Pancreas (tissue), 10 donors: ENCODE results near the gene RGS3. TPM values are rescaled to one million over a fixed set of nuclear protein-coding genes. Genes with fewer than 3 reads are reported as not detected.

Experiments used
- ATAC-seq, 4 donors: fragments of 200-7000 bp; cut with Tn5 transposase; one replicate each; pipeline versions ENCODE4 v1.8.0 to v1.9.1; 2020; ENCODE audit warnings: mild to moderate bottlenecking in 4 of 4, moderate library complexity in 4 of 4
- DNase-seq, 6 donors: peaks; one replicate each; pipeline ENCODE4 v3.0.0-alpha.2; 2020
- FAIRE-seq: peaks from 2 replicates; lab custom pipeline; 2012; peaks lifted over from hg19 to GRCh38; lab: Jason Lieb, UNC
- H3K27ac ChIP-seq, 4 donors: fragments of 200-600 bp; sonication (generic); 1 replicate in 3 of 4; 2 replicates in 1 of 4; pipeline versions ENCODE4 v1.5.0 to v1.8.0; 2020
- H3K27me3 ChIP-seq, 4 donors: fragments of 200-600 bp; one replicate each; pipeline ENCODE4 v1.8.0; 2021
- H3K36me3 ChIP-seq, 3 donors: fragments of 200-600 bp; sonication (generic) in 1 of 3; one replicate each; pipeline versions ENCODE4 v1.5.0 to v1.8.0; 2020 to 2021
- H3K4me1 ChIP-seq, 3 donors: fragments of 200-600 bp; one replicate each; pipeline ENCODE4 v1.8.0; 2021
- H3K4me3 ChIP-seq, 4 donors: fragments of 200-600 bp; sonication (generic) in 2 of 4; one replicate each; pipeline versions ENCODE4 v1.5.0 to v1.8.0; 2020 to 2021
- H3K9me3 ChIP-seq, 4 donors: fragments of 200-600 bp; one replicate each; pipeline ENCODE4 v1.8.0; 2021
- WGBS, 2 donors: extraction: QIAGEN DNeasy Blood & Tissue Kit; methylation state at CpG; one replicate each; pipeline ENCODE4 v1.1.7; 2013; 5-methylcytosine and 5-hydroxymethylcytosine counted together
- intact Hi-C, 3 donors: fragments of 100-400 bp; cut with DNase I; formaldehyde crosslinking; loops; one replicate each; pipeline versions ENCODE4 v1.11.1 to v1.14.2; 2022
- polyA plus RNA-seq, 2 donors: library from polyadenylated mRNA; stranded (reverse); fragments of 200-250 nt; gene quantifications; one replicate each; pipeline ENCODE4 v1.2.3, GENCODE V29; 2013
- total RNA-seq, 6 donors: library from RNA; stranded (reverse); fragmentation: NEBNext Ultra II Directional in 4 of 6; extraction: Animal tissue kit (Norgen Biotek cat#: 25700) in 4 of 6; gene quantifications; one replicate each; pipeline versions ENCODE4 v1.2.1 to v1.2.4, GENCODE V29; 2021 to 2023
- TF ChIP-seq, protein P1 (sequence below), 4 donors: fragments of 200-600 bp; sonication (generic) in 3 of 4; IDR thresholded peaks; one replicate each; pipeline versions ENCODE4 v1.5.0 to v1.8.0; 2021; ENCODE audit warnings: antibody characterized with exemption in 4 of 4
- donor health status: healthy with polysubstance abuse.
- donor health status: DM: no; HTN: no; CAD: no; lungs with moderate emphysema.
- donor health status: DM: no; HTN: no; CAD: no.
- donor health status: control.
- donor health status: control.
- donor health status: Bipolar disorder and iron deficiency.
- donor health status: DM: yes; HTN: yes; CAD: no.
- donor health status: DM: no; HTN: no; CAD: no.
- donor health status: DM: no; HTN: no; CAD: no.
- donor health status: DM: yes; HTN: yes; CAD: no.

RGS3 gene
- total and polyA plus RNA-seq, 8 donors = 18.3 to 55.3 (median 32.6) TPM

DNA sequence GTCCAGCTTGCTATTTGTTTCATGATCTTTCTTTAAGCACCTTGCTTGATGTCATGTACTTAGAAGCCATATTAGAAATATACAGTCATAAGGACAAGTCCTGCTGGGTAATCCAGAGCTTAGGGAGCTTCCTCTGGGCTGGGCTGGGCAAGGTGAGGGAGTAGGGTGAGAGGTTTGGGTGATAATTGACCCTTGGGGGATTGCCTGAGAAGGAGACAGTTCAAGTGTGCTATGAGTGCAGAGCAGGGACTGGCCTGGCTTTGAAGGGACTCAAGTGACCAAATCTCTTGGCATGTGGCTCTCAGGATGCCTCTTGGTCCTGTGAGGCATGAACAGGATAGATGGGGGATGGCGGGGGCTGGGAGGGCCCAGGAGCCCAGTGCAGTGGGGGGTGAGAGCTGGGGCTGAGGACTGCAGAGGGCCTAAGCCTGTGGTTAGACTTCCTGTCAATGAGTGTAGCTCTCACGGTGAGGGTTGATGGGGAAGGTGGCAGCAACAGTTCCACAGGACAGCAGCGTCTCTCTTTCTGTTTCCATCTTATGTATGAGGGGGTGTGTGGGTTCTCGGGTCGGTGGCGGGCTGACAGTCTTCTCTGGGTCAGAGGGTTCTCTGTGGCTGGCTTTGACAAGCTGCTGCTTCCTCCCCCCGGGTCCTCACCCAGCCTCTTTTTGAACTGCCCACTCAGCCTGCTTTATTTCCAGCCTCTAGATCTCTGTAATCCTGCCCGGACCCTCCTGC is 53.5 kb downstream of the RGS3 start:
- H3K27ac ChIP-seq = no peak overlapping the region

DNA sequence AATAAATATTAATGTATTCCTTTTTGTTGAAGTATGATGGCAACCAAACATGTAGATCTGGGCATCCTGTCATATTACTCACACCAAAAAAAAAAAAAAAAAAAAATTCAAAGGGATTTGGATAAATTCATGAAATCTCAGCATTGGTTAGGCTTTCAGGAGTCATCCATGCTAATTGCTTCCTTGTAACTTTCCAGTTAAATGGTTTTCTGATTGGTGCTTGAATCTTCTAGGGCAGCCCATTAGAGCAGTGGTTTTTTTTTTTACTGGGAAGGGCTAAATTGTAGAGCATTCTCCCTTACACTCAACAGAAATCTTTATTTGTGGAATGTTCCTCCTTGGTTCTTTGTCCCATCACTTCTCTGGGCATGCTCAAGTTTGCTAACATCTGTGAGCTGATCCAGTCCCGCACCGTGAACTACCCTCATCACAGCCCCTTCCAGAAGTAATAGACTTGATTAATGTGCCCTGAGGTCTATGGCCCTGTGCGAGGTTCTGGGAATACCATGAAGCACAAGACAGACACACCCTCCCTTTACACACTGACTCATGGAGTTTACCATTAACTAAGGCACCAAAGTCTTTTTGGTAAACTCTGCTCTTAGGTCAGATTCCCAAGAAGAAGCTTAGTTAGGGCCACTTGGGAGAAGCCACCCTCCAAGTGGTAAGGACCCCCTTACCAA is 56.0 kb downstream of the RGS3 start:
- no peaks in the 10 kb centered on the region for H3K27me3 ChIP-seq
- H3K36me3 ChIP-seq = peaks cover 0 to 11% (median 0%) of the 10 kb centered on the region in 3 donors
- ATAC-seq (peak; percentile 70 to 89 (median 78)), DNase-seq (peak in 2 of 6 donors; percentile 2 to 46), FAIRE-seq (no peak)
- peak overlapping the region; percentile 38 to 93 (median 79) for H3K27ac ChIP-seq
- H3K4me1 ChIP-seq = peaks cover 3 to 26% (median 5%) of the 10 kb centered on the region in 3 donors
- TF ChIP-seq, protein P1, sequence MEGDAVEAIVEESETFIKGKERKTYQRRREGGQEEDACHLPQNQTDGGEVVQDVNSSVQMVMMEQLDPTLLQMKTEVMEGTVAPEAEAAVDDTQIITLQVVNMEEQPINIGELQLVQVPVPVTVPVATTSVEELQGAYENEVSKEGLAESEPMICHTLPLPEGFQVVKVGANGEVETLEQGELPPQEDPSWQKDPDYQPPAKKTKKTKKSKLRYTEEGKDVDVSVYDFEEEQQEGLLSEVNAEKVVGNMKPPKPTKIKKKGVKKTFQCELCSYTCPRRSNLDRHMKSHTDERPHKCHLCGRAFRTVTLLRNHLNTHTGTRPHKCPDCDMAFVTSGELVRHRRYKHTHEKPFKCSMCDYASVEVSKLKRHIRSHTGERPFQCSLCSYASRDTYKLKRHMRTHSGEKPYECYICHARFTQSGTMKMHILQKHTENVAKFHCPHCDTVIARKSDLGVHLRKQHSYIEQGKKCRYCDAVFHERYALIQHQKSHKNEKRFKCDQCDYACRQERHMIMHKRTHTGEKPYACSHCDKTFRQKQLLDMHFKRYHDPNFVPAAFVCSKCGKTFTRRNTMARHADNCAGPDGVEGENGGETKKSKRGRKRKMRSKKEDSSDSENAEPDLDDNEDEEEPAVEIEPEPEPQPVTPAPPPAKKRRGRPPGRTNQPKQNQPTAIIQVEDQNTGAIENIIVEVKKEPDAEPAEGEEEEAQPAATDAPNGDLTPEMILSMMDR (IDR thresholded peaks at IDR 0.05) = no peak
- intact Hi-C loops = no loop called here
- 48 to 60% methylated on average over 3 of the region's 3 CpGs for WGBS, 2 donors
- no peaks in the 10 kb centered on the region for H3K9me3 ChIP-seq
- H3K4me3 ChIP-seq = no peak overlapping the region

More for the DNA sequence above, 53.5 kb downstream of the RGS3 start:
- no peak for DNase-seq
- H3K36me3 ChIP-seq = no peaks in the 10 kb centered on the region
- H3K4me1 ChIP-seq = peaks cover 3 to 28% (median 5%) of the 10 kb centered on the region in 3 donors
- FAIRE-seq = no peak
- no peak overlapping the region for H3K4me3 ChIP-seq
- intact Hi-C loops = no loop called here
- no peak for ATAC-seq
- H3K9me3 ChIP-seq = no peaks in the 10 kb centered on the region
- TF ChIP-seq, protein P1 (IDR thresholded peaks at IDR 0.05) = no peak
- H3K27me3 ChIP-seq = no peaks in the 10 kb centered on the region
- 90 to 98% methylated on average over 8 of the region's 8 CpGs for WGBS, 2 donors

DNA sequence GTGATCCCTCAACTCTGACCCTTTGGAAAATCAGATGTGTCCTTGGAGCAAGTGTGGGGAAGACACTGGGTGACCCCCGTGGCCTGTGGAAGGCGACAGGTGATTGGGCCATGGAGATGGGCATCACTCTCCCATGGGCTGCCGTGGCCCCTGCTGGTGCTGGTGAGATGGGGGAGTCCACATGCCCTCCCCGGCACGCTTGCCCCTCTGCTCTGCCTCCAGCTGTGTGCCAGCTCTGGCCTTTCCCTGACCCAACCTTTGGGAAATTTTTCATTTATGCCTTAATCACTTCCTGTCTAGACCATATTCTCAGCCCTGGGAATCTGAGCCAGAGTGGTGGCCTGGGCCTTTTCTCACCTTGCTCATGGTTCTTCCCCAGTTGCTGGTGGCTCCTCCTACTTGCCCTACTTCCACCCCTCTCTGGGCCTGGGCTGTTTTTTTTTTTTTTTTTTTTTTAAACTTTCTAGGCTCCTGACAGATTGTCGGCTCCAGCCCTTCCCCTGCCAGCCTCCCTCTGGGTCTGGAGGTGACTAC is 56.6 kb downstream of the RGS3 start:
- H3K36me3 ChIP-seq = peaks cover 0 to 11% (median 0%) of the 10 kb centered on the region in 3 donors
- FAIRE-seq (no peak), DNase-seq (peak; percentile 50 to 79 (median 64)), ATAC-seq (peak; percentile 87 to 91 (median 89))
- no peak overlapping the region for H3K4me3 ChIP-seq
- intact Hi-C loops = no loop called here
- H3K4me1 ChIP-seq = peaks cover 3 to 26% (median 5%) of the 10 kb centered on the region in 3 donors
- WGBS, 2 donors = 48 to 72% methylated on average over 6 of the region's 6 CpGs
- peak overlapping the region; percentile 38 to 93 (median 79) for H3K27ac ChIP-seq
- H3K27me3 ChIP-seq = no peaks in the 10 kb centered on the region
- TF ChIP-seq, protein P1 (IDR thresholded peaks at IDR 0.05) = no peak
- H3K9me3 ChIP-seq = no peaks in the 10 kb centered on the region

DNA sequence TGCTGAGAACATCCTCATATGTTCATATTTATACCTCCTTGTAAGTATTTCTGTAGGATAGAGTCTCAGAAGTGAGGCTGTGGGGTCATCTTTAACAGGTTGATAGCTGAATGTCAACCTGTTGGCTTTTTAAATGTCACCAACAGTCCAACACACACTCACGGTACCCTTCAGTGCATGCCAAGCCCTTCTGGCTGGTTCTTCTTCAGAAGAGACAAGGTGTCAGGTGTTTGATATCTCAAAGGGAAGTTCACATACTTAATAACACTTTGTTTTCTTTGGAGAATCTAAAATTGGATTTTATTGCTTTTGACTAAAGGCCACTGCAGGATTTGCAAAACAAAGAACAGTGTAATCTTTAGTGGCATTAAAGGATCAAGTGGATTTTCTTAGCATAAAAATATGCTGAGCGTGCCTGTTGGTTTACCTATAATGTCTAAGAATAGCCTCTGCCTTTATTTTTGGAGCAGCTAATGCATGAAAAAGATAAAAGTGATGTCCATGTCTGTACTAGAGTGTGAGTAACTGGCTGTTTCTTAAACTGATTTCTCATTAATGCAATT is 58.2 kb downstream of the RGS3 start:
- intact Hi-C loops = no loop called here
- H3K27me3 ChIP-seq = no peaks in the 10 kb centered on the region
- no peak overlapping the region for H3K27ac ChIP-seq
- H3K36me3 ChIP-seq = peaks cover 0 to 11% (median 0%) of the 10 kb centered on the region in 3 donors
- FAIRE-seq (no peak), ATAC-seq (no peak), DNase-seq (no peak)
- WGBS, 2 donors = 86 to 92% methylated on average over 2 of the region's 2 CpGs
- no peaks in the 10 kb centered on the region for H3K9me3 ChIP-seq
- H3K4me3 ChIP-seq = no peak overlapping the region
- H3K4me1 ChIP-seq = peaks cover 3 to 22% (median 5%) of the 10 kb centered on the region in 3 donors
- TF ChIP-seq, protein P1 (IDR thresholded peaks at IDR 0.05) = no peak
